ENCODE measurements around the gene DNAJC15.
A peak's percentile ranks its signal among the peaks of the same experiment; 100 is the strongest.

Gene DNAJC15

GRCh38 chr13:43016226-43016625, 7.2 kb upstream of the DNAJC15 start:
- no peak overlapping the region for H3K4me3 ChIP-seq (ENCODE audit: low read depth, low read length)
- no peak for DNase-seq (ENCODE audit: low read depth)
- no peak for TF ChIP-seq CTCF (IDR thresholded peaks at IDR 0.05; ENCODE audit: insufficient read depth, low read depth, low read length, missing control alignments)

- no peak for DNase-seq (ENCODE audit: low read depth)
- no peak overlapping the region for H3K4me3 ChIP-seq (ENCODE audit: low read depth, low read length)
- TF ChIP-seq CTCF (IDR thresholded peaks at IDR 0.05; ENCODE audit: insufficient read depth, low read depth, low read length, missing control alignments): no peak
These were observed 3.6 kb upstream of the DNAJC15 start for GRCh38 chr13:43019811-43020210.

- no peak for TF ChIP-seq CTCF (IDR thresholded peaks at IDR 0.05; ENCODE audit: insufficient read depth, low read depth, low read length, missing control alignments)
- DNase-seq (ENCODE audit: low read depth): no peak
- no peak overlapping the region for H3K4me3 ChIP-seq (ENCODE audit: low read depth, low read length)
These were observed 2.6 kb upstream of the DNAJC15 start for GRCh38 chr13:43020794-43021193.

GRCh38 chr13:43021926-43022670, 1.3 kb upstream of the DNAJC15 start:
- TF ChIP-seq CTCF (IDR thresholded peaks at IDR 0.05; ENCODE audit: insufficient read depth, low read depth, low read length, missing control alignments): no peak
- no peak for DNase-seq (ENCODE audit: low read depth)
- H3K4me3 ChIP-seq (ENCODE audit: low read depth, low read length): no peak overlapping the region

- DNase-seq (ENCODE audit: low read depth): no peak
- H3K4me3 ChIP-seq (ENCODE audit: low read depth, low read length): no peak overlapping the region
These were observed 475 bp upstream of the DNAJC15 start for GRCh38 chr13:43022934-43023288.

GRCh38 chr13:43026262-43026661, 2.9 kb downstream of the DNAJC15 start:
- no peak overlapping the region for H3K4me3 ChIP-seq (ENCODE audit: low read depth, low read length)
- TF ChIP-seq CTCF (IDR thresholded peaks at IDR 0.05; ENCODE audit: insufficient read depth, low read depth, low read length, missing control alignments): no peak
- no peak for DNase-seq (ENCODE audit: low read depth)

More at GRCh38 chr13:43022934-43023288, 475 bp upstream of the DNAJC15 start:
- no peak for TF ChIP-seq CTCF (IDR thresholded peaks at IDR 0.05; ENCODE audit: insufficient read depth, low read depth, low read length, missing control alignments)

- peak; percentile 56 for DNase-seq (ENCODE audit: low read depth)
- H3K4me3 ChIP-seq (ENCODE audit: low read depth, low read length): no peak overlapping the region
- no peak for TF ChIP-seq CTCF (IDR thresholded peaks at IDR 0.05; ENCODE audit: insufficient read depth, low read depth, low read length, missing control alignments)
These were observed 7.2 kb downstream of the DNAJC15 start for GRCh38 chr13:43030548-43030947.
